GM21529 (cell line): ENCODE results near the gene CALML5.

ENCODE experiments used
- ATAC-seq: cut with Tn5 transposase; IDR thresholded peaks from one replicate; pipeline ENCODE4 v1.9.1; 2021; ENCODE audit not compliant: unreplicated experiment

CALML5 gene, protein sequence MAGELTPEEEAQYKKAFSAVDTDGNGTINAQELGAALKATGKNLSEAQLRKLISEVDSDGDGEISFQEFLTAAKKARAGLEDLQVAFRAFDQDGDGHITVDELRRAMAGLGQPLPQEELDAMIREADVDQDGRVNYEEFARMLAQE

DNA sequence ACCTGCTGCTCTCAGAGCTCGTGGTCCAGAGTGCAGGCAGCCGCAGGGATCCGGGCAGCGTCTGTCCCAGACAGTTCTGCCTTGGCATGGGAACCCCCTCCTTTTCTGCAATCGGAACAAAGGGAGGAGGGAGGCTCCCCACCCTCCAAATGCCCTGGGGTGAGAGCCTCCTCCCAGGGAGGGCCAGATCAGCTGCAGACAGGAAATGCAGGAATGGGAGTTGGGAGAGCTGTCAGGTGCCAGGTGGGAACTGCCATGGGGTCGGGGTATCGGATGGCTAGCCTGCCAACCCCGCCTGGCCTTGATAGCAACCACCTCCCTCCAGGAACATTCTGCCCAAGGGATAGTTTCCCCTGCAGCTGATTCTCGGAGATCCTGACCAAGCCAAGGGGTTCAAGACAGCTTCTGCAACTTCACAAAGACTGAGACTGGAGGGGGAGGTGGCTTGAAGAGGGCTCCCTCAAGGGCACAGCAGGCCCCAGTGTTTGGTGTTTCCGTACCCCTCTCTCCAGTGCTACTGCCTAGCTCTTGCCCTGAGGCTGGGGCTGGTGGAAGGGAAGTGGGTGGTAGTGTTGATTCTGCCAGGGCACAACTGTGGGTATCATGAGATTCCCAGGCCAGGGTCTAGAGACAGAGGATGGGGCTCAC, at the start of gene CALML5:
CALML5 (minus strand) TSS at position 78 of the 648 bp plus-strand sequence. CDS start 132 bp downstream, outside the sequence.
- no peak for ATAC-seq

- ATAC-seq = no peak
Measured at GRCh38 chr10:5547931-5548660, 48.7 kb upstream of the CALML5 start.

- ATAC-seq = no peak
Measured at GRCh38 chr10:5547681-5547930, 48.2 kb upstream of the CALML5 start.

GRCh38 chr10:5546891-5547680, 47.7 kb upstream of the CALML5 start:
- no peak for ATAC-seq

DNA sequence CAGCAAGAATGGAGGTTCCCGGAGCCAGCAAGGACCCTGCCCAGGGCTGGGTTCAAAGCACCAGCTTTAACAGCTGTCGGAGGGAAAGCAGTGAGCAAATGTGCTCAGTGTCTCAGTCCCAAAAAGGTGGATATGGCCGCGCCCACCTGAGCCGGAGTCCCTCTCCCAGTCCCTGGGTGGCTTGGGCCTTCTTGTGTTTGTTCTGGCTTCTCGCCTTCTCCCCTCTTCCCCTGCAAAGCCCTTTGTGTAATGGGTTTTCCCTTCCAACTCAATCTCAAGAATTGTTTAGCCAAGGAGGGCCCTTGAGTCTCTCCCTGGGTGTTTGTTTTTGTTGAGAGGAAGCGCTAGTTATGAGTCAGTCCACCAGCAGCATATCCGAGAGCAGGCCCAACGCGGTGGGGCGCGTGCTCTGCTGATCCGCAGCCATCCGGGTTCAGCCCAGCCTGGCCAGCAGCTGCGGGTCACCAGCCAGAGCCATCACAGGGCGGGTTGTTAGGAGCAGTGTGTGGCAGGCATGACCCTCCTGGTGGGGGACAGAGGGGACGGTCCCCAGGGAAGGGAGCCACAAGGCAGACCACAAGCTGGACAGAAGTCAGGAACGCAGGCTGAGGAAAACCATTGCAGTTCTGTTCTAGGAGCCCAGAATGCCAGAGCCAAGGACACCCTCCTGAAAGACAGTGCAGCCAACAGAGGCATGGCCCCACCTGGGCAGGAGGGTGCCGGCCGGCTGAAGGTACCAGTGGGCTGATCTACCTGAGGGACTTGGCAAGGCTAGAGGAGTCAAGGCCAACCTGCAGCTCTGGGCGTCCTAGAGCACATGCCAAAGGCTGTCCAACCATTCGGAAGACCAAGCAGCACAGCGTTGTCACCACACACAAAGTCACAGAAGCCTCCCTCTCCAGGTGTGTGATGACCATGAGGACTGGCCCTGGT, 46.7 kb upstream of the CALML5 start:
- no peak for ATAC-seq

- ATAC-seq = no peak
Measured at GRCh38 chr10:5545426-5545777, 46.0 kb upstream of the CALML5 start.

DNA sequence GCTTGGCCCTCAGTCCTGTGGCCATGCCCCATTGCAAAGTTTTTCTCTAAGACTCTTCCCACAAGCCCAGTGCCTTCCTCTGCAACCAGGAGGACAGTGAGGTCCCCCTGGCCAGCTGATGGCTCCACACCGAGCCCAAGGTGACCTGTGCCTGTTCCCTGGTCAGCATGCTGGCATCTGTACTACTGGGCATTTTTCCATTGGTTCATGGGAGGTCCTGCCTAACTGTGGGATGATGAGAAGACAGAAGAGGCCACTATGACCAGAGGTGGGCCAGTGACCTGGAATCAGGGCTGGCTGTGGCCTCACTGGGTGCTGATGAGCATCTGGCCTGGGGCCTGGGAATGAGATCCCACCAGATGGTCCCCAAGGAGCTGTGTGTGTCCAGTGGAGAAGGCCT, 45.6 kb upstream of the CALML5 start:
- ATAC-seq = no peak

GRCh38 chr10:5544216-5544805, 44.9 kb upstream of the CALML5 start:
- no peak for ATAC-seq

DNA sequence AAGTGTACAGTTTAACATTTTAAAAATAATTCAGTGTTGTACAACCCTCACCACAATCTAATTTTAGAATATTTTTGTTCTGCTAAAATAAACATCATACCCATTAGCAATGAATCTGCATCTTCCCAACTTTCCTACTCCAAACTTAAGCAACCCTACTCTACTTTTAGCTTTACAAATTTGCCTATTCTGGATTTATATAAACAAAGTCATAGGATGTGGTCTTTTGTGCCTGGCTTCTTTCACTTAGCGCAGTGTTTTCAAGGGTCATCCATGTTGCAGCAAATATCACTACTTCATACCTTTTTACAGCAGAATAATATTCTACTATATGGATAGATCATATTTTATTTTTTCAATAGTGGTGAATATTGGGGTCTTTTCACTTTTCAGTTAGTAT, 44.3 kb upstream of the CALML5 start:
- no peak for ATAC-seq

GRCh38 chr10:5542100-5542499, 42.7 kb upstream of the CALML5 start:
- ATAC-seq = no peak

GRCh38 chr10:5540891-5541290, 41.5 kb upstream of the CALML5 start:
- ATAC-seq = no peak

GRCh38 chr10:5540080-5540479, 40.7 kb upstream of the CALML5 start:
- ATAC-seq = no peak

DNA sequence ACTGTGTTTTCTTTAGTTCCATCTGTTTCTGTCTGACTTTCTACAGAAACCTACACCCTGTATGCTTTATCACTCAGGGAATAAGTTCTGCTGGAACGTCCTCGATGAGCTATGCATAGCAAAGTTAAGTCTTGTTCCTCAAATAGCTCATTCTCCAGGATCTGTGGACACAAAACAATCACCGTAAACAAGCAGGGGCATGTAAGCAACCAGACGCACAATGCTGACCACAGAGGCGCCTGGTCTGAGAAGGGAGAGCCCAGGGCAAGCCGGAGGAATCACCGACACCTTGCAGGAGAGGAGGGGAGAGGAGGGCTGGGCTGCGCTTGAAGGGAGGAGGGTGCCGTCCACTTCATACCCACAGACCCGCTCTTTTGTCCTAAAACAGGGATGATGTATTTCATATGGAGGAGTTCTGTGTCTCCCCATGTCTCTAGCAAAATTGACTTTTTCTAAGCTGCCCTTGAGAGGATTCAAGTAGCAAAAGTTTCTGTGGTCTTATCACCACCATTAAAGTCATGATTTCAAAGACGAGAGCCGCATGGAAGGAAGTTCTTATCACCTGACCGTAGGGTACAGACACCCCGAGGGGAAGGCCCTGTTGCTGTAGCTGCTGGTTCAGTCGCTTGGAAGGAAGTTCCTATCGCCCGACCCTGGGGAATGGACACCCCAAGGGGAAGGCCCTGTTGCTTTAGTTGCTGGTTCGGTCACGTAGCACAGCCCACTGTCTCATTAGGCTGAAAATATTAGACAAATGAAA, 39.7 kb upstream of the CALML5 start:
- no peak for ATAC-seq

DNA sequence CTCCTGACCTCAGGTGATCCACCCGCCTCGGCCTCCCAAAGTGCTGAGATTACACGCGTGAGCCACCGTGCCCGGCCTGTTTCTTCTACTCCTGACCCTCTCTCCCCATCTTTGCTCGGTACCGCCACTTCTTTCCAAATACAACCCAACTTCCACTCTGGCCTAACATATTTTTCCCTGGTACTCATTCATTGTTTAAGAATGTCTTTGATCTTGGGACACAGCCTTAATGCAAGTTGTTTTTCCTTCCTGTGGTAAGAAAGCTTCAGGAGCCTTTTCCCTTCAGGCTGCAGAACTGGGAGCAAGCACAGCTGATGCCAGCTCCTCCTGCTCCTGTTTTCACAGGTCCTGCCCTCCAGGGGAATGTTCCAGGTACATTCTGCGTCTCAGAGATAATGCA, 39.1 kb upstream of the CALML5 start:
- ATAC-seq = no peak

- ATAC-seq = no peak
Measured at GRCh38 chr10:5537684-5538083, 38.3 kb upstream of the CALML5 start.

GRCh38 chr10:5536486-5537081, 37.2 kb upstream of the CALML5 start:
- no peak for ATAC-seq

DNA sequence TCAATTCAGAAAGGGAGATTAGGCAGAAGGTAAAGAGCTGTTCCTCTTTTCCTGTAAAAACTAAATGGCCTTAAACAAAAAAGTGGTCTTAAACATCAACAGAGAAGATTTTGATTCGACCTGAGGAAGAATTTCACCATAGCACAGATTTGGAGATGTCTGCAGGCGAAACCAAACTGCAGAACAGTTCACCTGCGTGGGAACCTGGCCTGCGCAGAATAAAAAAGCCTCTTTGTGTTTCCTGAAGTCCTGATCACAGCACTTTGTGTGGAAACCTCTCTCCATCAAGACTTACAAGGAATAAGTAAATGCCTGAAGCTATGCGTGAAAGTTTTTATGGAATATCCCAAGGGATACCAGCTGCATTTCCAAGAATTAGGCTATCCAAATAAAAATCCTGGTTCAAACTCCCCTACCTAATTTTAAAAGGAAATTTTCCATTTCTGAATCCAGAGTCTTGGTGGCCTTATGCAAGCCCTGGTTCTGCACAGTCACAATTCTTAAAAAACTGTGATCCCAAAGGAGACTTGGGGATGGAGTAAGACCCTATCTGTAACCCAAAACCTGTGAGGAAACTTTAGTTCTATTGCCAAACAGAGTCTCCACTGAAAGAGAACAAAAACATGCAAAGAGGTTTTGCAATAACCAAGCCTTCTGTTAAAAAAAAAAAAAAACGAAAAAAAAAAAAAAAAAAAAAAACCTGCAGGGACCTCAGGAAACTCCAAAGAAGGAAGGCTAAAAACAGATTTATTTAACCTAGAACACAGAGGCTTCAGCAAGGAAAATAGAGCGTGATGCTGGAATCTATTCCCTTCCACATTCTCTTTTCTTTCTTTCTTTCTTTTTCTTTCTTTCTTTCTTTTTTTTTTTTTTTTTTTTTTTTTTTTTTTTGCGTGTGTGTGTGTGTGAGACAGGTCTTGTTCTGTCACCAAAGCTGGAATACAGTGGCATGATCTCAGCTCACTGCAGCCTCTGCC, 35.8 kb upstream of the CALML5 start:
- no peak for ATAC-seq
